PC-3 (cell line): ENCODE results near the gene HNRNPCL4.
"Not testable (repeated sequence)": the region's sequence is repeated elsewhere in the genome, so short reads cannot be mapped to it uniquely, and the experiment has no call there.

Source experiments
- EZH2 ChIP-seq: fragments of 300-600 bp; sonication (generic); IDR thresholded peaks from one replicate; pipeline ENCODE4 v1.6.1; 2017; ENCODE audit warnings: antibody characterized with exemption, mild to moderate bottlenecking, low read length; ENCODE audit not compliant: unreplicated experiment
- TF ChIP-seq, protein P1 (sequence below): fragments of 300-600 bp; sonication (generic); conservative IDR thresholded peaks from 2 replicates; pipeline ENCODE4 v1.5.1; 2017; ENCODE audit warnings: antibody characterized with exemption, low read depth, mild to moderate bottlenecking, low read length

DNA sequence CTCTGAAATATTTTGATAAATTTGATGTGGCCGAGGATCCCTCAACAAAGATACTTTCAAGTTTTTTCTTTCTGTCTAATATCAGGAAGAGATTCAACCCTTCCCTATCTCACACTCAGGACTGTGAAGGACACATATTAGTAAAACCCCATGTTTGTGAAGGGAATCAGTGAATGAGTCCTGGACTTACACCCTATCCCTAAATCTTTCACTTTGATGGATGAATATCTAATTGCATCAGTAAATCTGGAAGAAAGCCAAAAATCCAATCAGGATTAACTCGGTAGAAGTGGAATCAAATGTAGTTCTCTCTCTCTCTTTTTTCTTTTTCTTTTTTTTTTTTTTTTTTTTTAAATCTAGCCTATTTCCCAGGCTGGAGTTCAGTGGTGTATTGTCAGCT, 6.1 kb upstream of the HNRNPCL4 start, which contains the start of gene PRAMEF9:
- TF ChIP-seq, protein P1, sequence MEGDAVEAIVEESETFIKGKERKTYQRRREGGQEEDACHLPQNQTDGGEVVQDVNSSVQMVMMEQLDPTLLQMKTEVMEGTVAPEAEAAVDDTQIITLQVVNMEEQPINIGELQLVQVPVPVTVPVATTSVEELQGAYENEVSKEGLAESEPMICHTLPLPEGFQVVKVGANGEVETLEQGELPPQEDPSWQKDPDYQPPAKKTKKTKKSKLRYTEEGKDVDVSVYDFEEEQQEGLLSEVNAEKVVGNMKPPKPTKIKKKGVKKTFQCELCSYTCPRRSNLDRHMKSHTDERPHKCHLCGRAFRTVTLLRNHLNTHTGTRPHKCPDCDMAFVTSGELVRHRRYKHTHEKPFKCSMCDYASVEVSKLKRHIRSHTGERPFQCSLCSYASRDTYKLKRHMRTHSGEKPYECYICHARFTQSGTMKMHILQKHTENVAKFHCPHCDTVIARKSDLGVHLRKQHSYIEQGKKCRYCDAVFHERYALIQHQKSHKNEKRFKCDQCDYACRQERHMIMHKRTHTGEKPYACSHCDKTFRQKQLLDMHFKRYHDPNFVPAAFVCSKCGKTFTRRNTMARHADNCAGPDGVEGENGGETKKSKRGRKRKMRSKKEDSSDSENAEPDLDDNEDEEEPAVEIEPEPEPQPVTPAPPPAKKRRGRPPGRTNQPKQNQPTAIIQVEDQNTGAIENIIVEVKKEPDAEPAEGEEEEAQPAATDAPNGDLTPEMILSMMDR = not testable (repeated sequence)
- TF ChIP-seq EZH2 = not testable (repeated sequence)
